ENCODE measurements around the gene DNAH7.

- TF ChIP-seq POLR2A (IDR thresholded peaks at IDR 0.05) (no peak), CTCF (IDR thresholded peaks at IDR 0.05) (no peak)
Observed at GRCh38 chr2:195821566-195821932, 247.1 kb downstream of the DNAH7 start.

Data from testis (tissue), 2 donors.